Gastroesophageal sphincter (tissue), 4 donors: Measurements from ENCODE around the gene MC1R. TPM values are rescaled to one million over a fixed set of nuclear protein-coding genes. Genes with fewer than 3 reads are reported as not detected.

Experiments
- ATAC-seq: fragments of 150-250 bp; one replicate; pipeline ENCODE4 v1.9.1; 2016; ENCODE audit warnings: mild to moderate bottlenecking, moderate library complexity
- H3K27ac ChIP-seq, 4 donors: fragments of 200-600 bp; sonication (generic) in 3 of 4; 1 replicate in 3 of 4; 2 replicates in 1 of 4; pipeline ENCODE4 v1.5.1; 2016 to 2019
- H3K27me3 ChIP-seq: fragments of 200-600 bp; sonication (generic); one replicate; pipeline ENCODE4 v1.5.1; 2019
- H3K36me3 ChIP-seq, 2 donors: fragments of 200-600 bp; sonication (generic); one replicate each; pipeline ENCODE4 v1.5.1; 2019; ENCODE audit warnings: control low read depth in 1 of 2
- H3K4me1 ChIP-seq, 3 donors: fragments of 200-600 bp; sonication (generic); 1 replicate in 2 of 3; 2 replicates in 1 of 3; pipeline ENCODE4 v1.5.1; 2016 to 2019; ENCODE audit warnings: control low read depth in 2 of 3
- H3K4me3 ChIP-seq, 2 donors: fragments of 200-600 bp; sonication (generic); one replicate each; pipeline ENCODE4 v1.5.1; 2019; ENCODE audit warnings: mild to moderate bottlenecking in 1 of 2, moderate library complexity in 1 of 2
- H3K9me3 ChIP-seq, 3 donors: fragments of 200-600 bp; sonication (generic); one replicate each; pipeline ENCODE4 v1.5.1; 2017 to 2019; ENCODE audit warnings: control low read depth in 2 of 3
- CTCF ChIP-seq, 4 experiments: fragments of 200-600 bp in 2 of 4; fragments of 450-650 bp in 2 of 4; sonication (generic) in 1 of 4; IDR thresholded peaks; one replicate each; pipeline ENCODE4 v1.5.1; 2017 to 2019; ENCODE audit warnings: antibody characterized with exemption in 4 of 4, mild to moderate bottlenecking in 2 of 4, moderate library complexity in 2 of 4
- EP300 ChIP-seq: sonication (generic); formaldehyde crosslinking; IDR thresholded peaks from one replicate; pipeline ENCODE4 v1.6.1; 2017; ENCODE audit warnings: antibody characterized with exemption, mild to moderate bottlenecking
- POLR2A ChIP-seq, 2 donors: fragments of 450-650 bp; IDR thresholded peaks; one replicate each; pipeline ENCODE4 v1.6.1; 2017; ENCODE audit warnings: antibody characterized with exemption in 2 of 2, mild to moderate bottlenecking in 2 of 2, moderate library complexity in 1 of 2
- POLR2AphosphoS5 ChIP-seq: sonication (generic); formaldehyde crosslinking; IDR thresholded peaks from one replicate; pipeline ENCODE4 v1.6.1; 2017; ENCODE audit warnings: antibody characterized with exemption
- WGBS, 2 donors: methylation state at CpG; one replicate each; pipeline ENCODE4 v1.1.5; 2018; ENCODE audit warnings: low coverage in 1 of 2; 5-methylcytosine and 5-hydroxymethylcytosine counted together
- total RNA-seq, 4 donors: library from RNA; depleted of rRNA; stranded (reverse); fragments of >200 nt; gene quantifications; one replicate each; pipeline ENCODE4 v1.1.0, GENCODE V29; 2016

The MC1R gene
- total RNA-seq, 4 donors from 2014 or later = 1.0 to 7.3 (median 3.6) TPM

- Histone ChIP-seq H3K4me1 (peaks cover 0 to 13% (median 6%) of the 10 kb centered on the region in 3 donors), H3K4me3 (no peak overlapping the region), H3K9me3 (no peaks in the 10 kb centered on the region), H3K36me3 (peaks cover 0 to 52% of the 10 kb centered on the region in 2 donors), H3K27me3 (no peaks in the 10 kb centered on the region), H3K27ac (no peak overlapping the region)
- no peak for ATAC-seq
- WGBS, 2 donors = 76 to 88% methylated on average over 4 to 6 of the region's 11 CpGs
- no peak for TF ChIP-seq CTCF (IDR thresholded peaks at IDR 0.05)
- no peak for TF ChIP-seq POLR2AphosphoS5
- no peak for TF ChIP-seq POLR2A (IDR thresholded peaks at IDR 0.05)
- TF ChIP-seq EP300 = no peak
Observed at GRCh38 chr16:89953671-89954406, 35.2 kb downstream of the MC1R start.

GRCh38 chr16:89954462-89954861, 35.8 kb downstream of the MC1R start:
- H3K9me3 ChIP-seq = no peaks in the 10 kb centered on the region
- no peaks in the 10 kb centered on the region for H3K27me3 ChIP-seq
- H3K27ac ChIP-seq = no peak overlapping the region
- TF ChIP-seq CTCF (IDR thresholded peaks at IDR 0.05) (no peak), POLR2AphosphoS5 (no peak), POLR2A (IDR thresholded peaks at IDR 0.05) (no peak)
- no peak overlapping the region for H3K4me3 ChIP-seq
- H3K4me1 ChIP-seq = peaks cover 0 to 8% (median 3%) of the 10 kb centered on the region in 3 donors
- WGBS, 2 donors = 87 to 100% methylated on average over 3 to 8 of the region's 15 CpGs
- H3K36me3 ChIP-seq = peaks cover 0 to 58% of the 10 kb centered on the region in 2 donors
- no peak for ATAC-seq

- H3K9me3 ChIP-seq = no peaks in the 10 kb centered on the region
- TF ChIP-seq EP300 (no peak), POLR2A (IDR thresholded peaks at IDR 0.05) (no peak), CTCF (IDR thresholded peaks at IDR 0.05) (no peak), POLR2AphosphoS5 (no peak)
- peaks cover 0 to 65% of the 10 kb centered on the region in 2 donors for H3K36me3 ChIP-seq
- peaks cover 0 to 2% (median 0%) of the 10 kb centered on the region in 3 donors for H3K4me1 ChIP-seq
- no peak for ATAC-seq
- WGBS, 2 donors = 77% methylated on average over 5 of the region's 15 CpGs; no CpG with 5 or more reads in 1 of the 2 donors
- no peaks in the 10 kb centered on the region for H3K27me3 ChIP-seq
- no peak overlapping the region for H3K4me3 ChIP-seq
- no peak overlapping the region for H3K27ac ChIP-seq
Observed at GRCh38 chr16:89955001-89955685, 36.5 kb downstream of the MC1R start.

GRCh38 chr16:89956505-89957215, 38.0 kb downstream of the MC1R start:
- H3K4me3 ChIP-seq = peak overlapping the region in 1 of 2 donors; percentile 12
- H3K36me3 ChIP-seq = peaks cover 0 to 80% of the 10 kb centered on the region in 2 donors
- TF ChIP-seq EP300 (no peak), POLR2AphosphoS5 (no peak), POLR2A (IDR thresholded peaks at IDR 0.05) (no peak), CTCF (IDR thresholded peaks at IDR 0.05) (no peak)
- H3K4me1 ChIP-seq = no peaks in the 10 kb centered on the region
- ATAC-seq = no peak
- H3K27ac ChIP-seq = no peak overlapping the region
- H3K9me3 ChIP-seq = no peaks in the 10 kb centered on the region
- WGBS, 2 donors = 76 to 89% methylated on average over 5 to 7 of the region's 15 CpGs
- no peaks in the 10 kb centered on the region for H3K27me3 ChIP-seq
